Measurements from ENCODE around the gene SINHCAF. TPM values are rescaled to one million over a fixed set of nuclear protein-coding genes. Genes with fewer than 3 reads are reported as not detected.

SINHCAF gene
- total RNA-seq, 2 donors from 2014 or later = 22.4 to 34.7 TPM

- no peak for TF ChIP-seq CTCF (IDR thresholded peaks at IDR 0.05)
- Histone ChIP-seq H3K4me1 (peaks cover 0 to 7% of the 10 kb centered on the region in 2 donors), H3K27me3 (no peaks in the 10 kb centered on the region), H3K36me3 (no peaks in the 10 kb centered on the region), H3K27ac (no peak overlapping the region), H3K4me3 (no peak overlapping the region), H3K9me3 (no peaks in the 10 kb centered on the region)
- DNase-seq (ENCODE audit: low spot score) = no peak
Observed at GRCh38 chr12:31316891-31317290, 9.1 kb downstream of the SINHCAF start.

- H3K27ac ChIP-seq = no peak overlapping the region
- H3K4me1 ChIP-seq = peaks cover 0 to 7% of the 10 kb centered on the region in 2 donors
- no peaks in the 10 kb centered on the region for H3K9me3 ChIP-seq
- no peak for DNase-seq (ENCODE audit: low spot score)
- no peak overlapping the region for H3K4me3 ChIP-seq
- H3K36me3 ChIP-seq = no peaks in the 10 kb centered on the region
- no peak for TF ChIP-seq CTCF (IDR thresholded peaks at IDR 0.05)
- H3K27me3 ChIP-seq = no peaks in the 10 kb centered on the region
Observed at GRCh38 chr12:31315784-31316465, 10.0 kb downstream of the SINHCAF start.

- H3K36me3 ChIP-seq = no peaks in the 10 kb centered on the region
- H3K9me3 ChIP-seq = no peaks in the 10 kb centered on the region
- no peak overlapping the region for H3K4me3 ChIP-seq
- no peak for DNase-seq (ENCODE audit: low spot score)
- no peak for TF ChIP-seq CTCF (IDR thresholded peaks at IDR 0.05)
- H3K27ac ChIP-seq = no peak overlapping the region
- peaks cover 0 to 7% of the 10 kb centered on the region in 2 donors for H3K4me1 ChIP-seq
- H3K27me3 ChIP-seq = no peaks in the 10 kb centered on the region
Observed at GRCh38 chr12:31315044-31315715, 10.8 kb downstream of the SINHCAF start.

GRCh38 chr12:31312431-31312830, 13.5 kb downstream of the SINHCAF start:
- no peaks in the 10 kb centered on the region for H3K36me3 ChIP-seq
- H3K27me3 ChIP-seq = no peaks in the 10 kb centered on the region
- no peak overlapping the region for H3K27ac ChIP-seq
- H3K4me3 ChIP-seq = no peak overlapping the region
- no peak for DNase-seq (ENCODE audit: low spot score)
- TF ChIP-seq CTCF (IDR thresholded peaks at IDR 0.05) = no peak
- H3K4me1 ChIP-seq = no peaks in the 10 kb centered on the region
- no peaks in the 10 kb centered on the region for H3K9me3 ChIP-seq

- Histone ChIP-seq H3K36me3 (no peaks in the 10 kb centered on the region), H3K27me3 (no peaks in the 10 kb centered on the region), H3K9me3 (no peaks in the 10 kb centered on the region), H3K4me1 (no peaks in the 10 kb centered on the region), H3K27ac (no peak overlapping the region), H3K4me3 (no peak overlapping the region)
- TF ChIP-seq CTCF (IDR thresholded peaks at IDR 0.05) = no peak
- DNase-seq (ENCODE audit: low spot score) = no peak
Observed at GRCh38 chr12:31311634-31312258, 14.2 kb downstream of the SINHCAF start.

Data from right atrium auricular region (tissue), 2 donors.